ENCODE results near the gene SYCP3. TPM values are rescaled to one million over a fixed set of nuclear protein-coding genes. Genes with fewer than 3 reads are reported as not detected.

Gene SYCP3
- total and polyA plus RNA-seq, 2 experiments from 2014 or later = 0.39 TPM; not detected in 1

DNA sequence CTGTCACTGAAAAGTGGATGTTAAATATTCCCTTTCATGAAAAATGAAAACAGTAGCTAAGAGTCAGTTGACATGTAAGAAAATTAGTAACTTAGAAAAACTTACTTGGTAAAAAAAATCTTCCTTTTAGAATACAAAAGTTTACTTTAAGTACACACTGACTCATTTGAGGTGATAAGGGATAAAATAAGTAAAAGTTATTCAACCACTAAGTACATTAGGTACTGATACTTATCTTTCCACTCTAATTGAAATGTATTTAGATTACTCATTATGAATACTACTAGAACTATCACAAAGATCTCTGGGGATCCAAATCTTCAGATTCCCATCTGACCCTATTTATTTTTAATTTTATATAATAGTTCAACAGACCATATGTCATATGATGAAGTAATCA, 12.2 kb downstream of the SYCP3 start:
- in situ Hi-C loops (cut with MboI) = no loop called here
- TF ChIP-seq EZH2phosphoT487 (IDR thresholded peaks at IDR 0.05; ENCODE audit: insufficient read depth, low read depth) (no peak), EZH2 (IDR thresholded peaks at IDR 0.05; ENCODE audit: insufficient read depth, poor library complexity, severe bottlenecking) (no peak)
- Histone ChIP-seq H3K9me2 (ENCODE audit: insufficient read depth) (no peaks in the 10 kb centered on the region), H3K36me3 (ENCODE audit: low read depth) (peaks cover 23% of the 10 kb centered on the region), H3K4me1 (ENCODE audit: insufficient read depth) (no peaks in the 10 kb centered on the region), H3F3A (ENCODE audit: insufficient read depth) (no peaks in the 10 kb centered on the region), H3K79me2 (ENCODE audit: insufficient read depth) (no peaks in the 10 kb centered on the region), H3K27me3 (replicated peaks; ENCODE audit: insufficient read depth) (no peaks in the 10 kb centered on the region), H3K9ac (no peak overlapping the region), H3K9me3 (ENCODE audit: low read depth) (no peaks in the 10 kb centered on the region), H2AFZ (no peak overlapping the region), H3K4me2 (ENCODE audit: unreplicated experiment) (no peak overlapping the region), H3K27ac (no peak overlapping the region), H4K20me1 (ENCODE audit: insufficient read depth) (no peaks in the 10 kb centered on the region), H3K4me3 (no peak overlapping the region)
- no peak for DNase-seq

DNA sequence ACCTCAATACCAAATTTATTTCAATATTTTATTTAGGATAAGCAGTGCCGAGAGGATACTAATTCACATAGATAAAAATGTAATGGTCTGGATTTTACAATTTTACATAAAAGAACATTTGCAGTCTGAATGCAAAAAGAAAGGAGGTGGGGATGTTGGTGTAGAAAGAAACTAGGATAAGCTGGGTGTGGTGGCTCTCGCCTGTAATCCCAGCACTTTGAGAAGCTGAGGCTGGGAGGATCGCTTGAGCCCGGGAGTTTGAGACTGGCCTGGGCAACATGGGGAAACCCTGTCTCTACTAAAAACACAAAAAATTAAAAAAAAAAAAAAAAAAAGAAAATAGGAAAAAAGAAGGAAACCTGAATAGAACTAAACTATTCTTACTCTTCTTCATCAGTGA, 16.9 kb downstream of the SYCP3 start:
- H3K36me3 ChIP-seq (ENCODE audit: low read depth) = peaks cover 8% of the 10 kb centered on the region; the same call in 1 of the 2 replicates
- H3K79me2 ChIP-seq (ENCODE audit: insufficient read depth) = no peaks in the 10 kb centered on the region
- no peak for DNase-seq
- H3F3A ChIP-seq (ENCODE audit: insufficient read depth) = no peaks in the 10 kb centered on the region
- H3K27me3 ChIP-seq (replicated peaks; ENCODE audit: insufficient read depth) = no peaks in the 10 kb centered on the region
- H3K9me2 ChIP-seq (ENCODE audit: insufficient read depth) = no peaks in the 10 kb centered on the region
- H3K27ac ChIP-seq = no peak overlapping the region
- no peak overlapping the region for H3K4me2 ChIP-seq (ENCODE audit: unreplicated experiment)
- H3K4me1 ChIP-seq (ENCODE audit: insufficient read depth) = no peaks in the 10 kb centered on the region
- no peak overlapping the region for H3K4me3 ChIP-seq
- H2AFZ ChIP-seq = no peak overlapping the region
- in situ Hi-C loops (cut with MboI) = no loop called here
- 96% methylated on average over 4 of the region's 4 CpGs for WGBS, 2 experiments (ENCODE audit: low coverage in 1 of 2, low lambda C conversion rate in 2 of 2, missing lambda C conversion rate in 2 of 2)
- H3K9ac ChIP-seq = no peak overlapping the region
- H4K20me1 ChIP-seq (ENCODE audit: insufficient read depth) = no peaks in the 10 kb centered on the region
- no peak for TF ChIP-seq EZH2 (IDR thresholded peaks at IDR 0.05; ENCODE audit: insufficient read depth, poor library complexity, severe bottlenecking)
- no peak for TF ChIP-seq EZH2phosphoT487 (IDR thresholded peaks at IDR 0.05; ENCODE audit: insufficient read depth, low read depth)
- H3K9me3 ChIP-seq (ENCODE audit: low read depth) = no peaks in the 10 kb centered on the region

DNA sequence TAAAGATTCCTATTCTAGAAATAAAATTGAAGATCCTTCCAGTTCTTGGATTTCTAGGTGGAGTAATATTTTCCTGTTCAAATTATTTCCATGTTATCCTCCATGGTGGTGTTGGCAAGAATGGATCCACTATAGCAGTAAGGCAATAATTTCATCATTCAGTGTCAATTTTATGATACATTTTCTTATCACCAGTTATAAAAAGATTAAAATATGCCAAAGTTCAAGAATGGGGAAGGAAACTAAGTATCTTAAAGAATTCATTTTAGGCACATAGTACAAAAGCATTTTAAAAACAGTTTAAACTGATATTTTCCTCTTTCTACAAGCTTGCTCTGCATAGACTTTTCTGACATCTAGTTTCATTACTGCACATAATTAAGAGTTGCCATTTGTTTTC, 19.1 kb downstream of the SYCP3 start:
- Histone ChIP-seq H3K4me1 (ENCODE audit: insufficient read depth) (no peaks in the 10 kb centered on the region), H3K27ac (no peak overlapping the region), H3K4me3 (no peak overlapping the region), H2AFZ (no peak overlapping the region), H4K20me1 (ENCODE audit: insufficient read depth) (no peaks in the 10 kb centered on the region), H3K27me3 (replicated peaks; ENCODE audit: insufficient read depth) (no peaks in the 10 kb centered on the region), H3K4me2 (ENCODE audit: unreplicated experiment) (no peak overlapping the region), H3K36me3 (ENCODE audit: low read depth) (no peaks in the 10 kb centered on the region; the same call in 1 of the 2 replicates), H3K9ac (no peak overlapping the region), H3K9me2 (ENCODE audit: insufficient read depth) (no peaks in the 10 kb centered on the region), H3K79me2 (ENCODE audit: insufficient read depth) (no peaks in the 10 kb centered on the region), H3F3A (ENCODE audit: insufficient read depth) (no peaks in the 10 kb centered on the region), H3K9me3 (ENCODE audit: low read depth) (no peaks in the 10 kb centered on the region)
- in situ Hi-C loops (cut with MboI) = no loop called here
- DNase-seq = no peak
- TF ChIP-seq EZH2 (IDR thresholded peaks at IDR 0.05; ENCODE audit: insufficient read depth, poor library complexity, severe bottlenecking) (no peak), EZH2phosphoT487 (IDR thresholded peaks at IDR 0.05; ENCODE audit: insufficient read depth, low read depth) (no peak)

DNA sequence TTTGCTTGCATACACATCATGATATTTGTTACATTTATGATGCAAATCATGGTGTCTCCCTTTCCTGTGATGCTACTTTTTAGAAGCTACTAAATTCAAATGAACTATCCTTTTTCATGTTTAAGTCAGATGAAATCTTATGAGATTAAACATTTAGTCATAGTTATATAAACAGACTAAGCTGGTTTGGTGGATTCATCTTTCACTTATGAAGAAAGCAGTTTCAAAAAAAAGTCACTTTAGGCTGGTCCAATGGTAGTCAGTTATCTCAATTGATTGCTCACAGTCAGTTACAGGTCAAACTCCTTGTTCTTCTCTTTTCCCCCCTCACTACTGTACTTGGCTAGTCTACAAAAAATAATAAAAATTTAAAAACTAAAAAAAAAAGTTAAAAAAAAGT, 19.7 kb downstream of the SYCP3 start:
- no peaks in the 10 kb centered on the region for H4K20me1 ChIP-seq (ENCODE audit: insufficient read depth)
- no peak overlapping the region for H3K4me2 ChIP-seq (ENCODE audit: unreplicated experiment)
- no peaks in the 10 kb centered on the region for H3K4me1 ChIP-seq (ENCODE audit: insufficient read depth)
- no peak overlapping the region for H3K9ac ChIP-seq
- H3K27ac ChIP-seq = no peak overlapping the region
- in situ Hi-C loops (cut with MboI) = no loop called here
- H3K9me3 ChIP-seq (ENCODE audit: low read depth) = no peaks in the 10 kb centered on the region
- H3K4me3 ChIP-seq = no peak overlapping the region
- no peaks in the 10 kb centered on the region for H3F3A ChIP-seq (ENCODE audit: insufficient read depth)
- DNase-seq = peak; percentile 8
- H3K9me2 ChIP-seq (ENCODE audit: insufficient read depth) = no peaks in the 10 kb centered on the region
- no peak overlapping the region for H2AFZ ChIP-seq
- no peaks in the 10 kb centered on the region for H3K79me2 ChIP-seq (ENCODE audit: insufficient read depth)
- no peaks in the 10 kb centered on the region for H3K27me3 ChIP-seq (replicated peaks; ENCODE audit: insufficient read depth)
- TF ChIP-seq EZH2phosphoT487 (IDR thresholded peaks at IDR 0.05; ENCODE audit: insufficient read depth, low read depth) = no peak
- no peak for TF ChIP-seq EZH2 (IDR thresholded peaks at IDR 0.05; ENCODE audit: insufficient read depth, poor library complexity, severe bottlenecking)
- H3K36me3 ChIP-seq (ENCODE audit: low read depth) = no peaks in the 10 kb centered on the region; the same call in 1 of the 2 replicates

DNA sequence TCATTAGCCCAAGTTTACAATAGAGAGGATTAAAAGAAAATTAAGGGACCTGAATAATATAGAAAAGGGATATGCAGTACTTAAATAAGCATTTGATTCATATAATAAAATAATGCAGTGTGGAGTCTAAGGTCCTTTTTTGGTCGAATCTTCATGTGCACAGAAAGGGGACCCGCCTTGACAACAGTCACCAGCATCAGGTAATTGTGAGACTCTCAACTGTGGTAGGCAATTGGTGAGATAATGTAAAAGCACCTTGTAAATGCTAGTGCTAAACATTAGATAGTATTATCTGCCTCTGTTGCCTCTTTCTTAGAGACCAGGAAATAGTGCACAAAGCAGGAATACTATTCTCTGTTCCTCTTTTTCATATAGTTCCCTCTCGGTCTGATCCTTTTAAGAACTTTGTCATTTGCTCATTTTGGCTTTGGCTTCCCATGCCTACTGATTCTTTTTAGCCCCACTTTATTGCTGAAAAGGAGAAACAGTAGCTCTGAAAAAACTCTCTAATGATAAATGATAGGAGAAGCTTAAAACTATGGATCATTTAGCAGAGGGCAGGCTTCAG, 24.3 kb downstream of the SYCP3 start:
- Histone ChIP-seq H3K9ac (no peak overlapping the region), H3K4me2 (ENCODE audit: unreplicated experiment) (no peak overlapping the region), H3K27ac (no peak overlapping the region), H4K20me1 (ENCODE audit: insufficient read depth) (no peaks in the 10 kb centered on the region), H3K27me3 (replicated peaks; ENCODE audit: insufficient read depth) (no peaks in the 10 kb centered on the region), H3F3A (ENCODE audit: insufficient read depth) (no peaks in the 10 kb centered on the region), H2AFZ (no peak overlapping the region), H3K4me3 (no peak overlapping the region), H3K9me3 (ENCODE audit: low read depth) (no peaks in the 10 kb centered on the region), H3K79me2 (ENCODE audit: insufficient read depth) (0 out of 2 replicates have a peak, but pooled peaks cover 4% of the 10 kb centered on the region), H3K4me1 (ENCODE audit: insufficient read depth) (no peaks in the 10 kb centered on the region), H3K9me2 (ENCODE audit: insufficient read depth) (no peaks in the 10 kb centered on the region), H3K36me3 (ENCODE audit: low read depth) (no peaks in the 10 kb centered on the region; the same call in 1 of the 2 replicates)
- DNase-seq = no peak
- no peak for TF ChIP-seq EZH2phosphoT487 (IDR thresholded peaks at IDR 0.05; ENCODE audit: insufficient read depth, low read depth)
- no peak for TF ChIP-seq EZH2 (IDR thresholded peaks at IDR 0.05; ENCODE audit: insufficient read depth, poor library complexity, severe bottlenecking)
- 93 to 96% methylated on average over 3 of the region's 3 CpGs for WGBS, 2 experiments (ENCODE audit: low coverage in 1 of 2, low lambda C conversion rate in 2 of 2, missing lambda C conversion rate in 2 of 2)
- in situ Hi-C loops (cut with MboI) = no loop called here

Data from GM23248 (cell line).